SH-SY5Y (cell line): ENCODE measurements around the gene COPS9.

Experiments used
- GATA2 ChIP-seq: IDR thresholded peaks from 2 replicates; pipeline ENCODE4 v1.6.1; 2011; ENCODE audit warnings: mild to moderate bottlenecking, low read depth, low read length
- GATA3 ChIP-seq: IDR thresholded peaks from 2 replicates; pipeline ENCODE4 v1.6.1; 2011; ENCODE audit warnings: low read depth, mild to moderate bottlenecking, low read length, moderate library complexity

- TF ChIP-seq GATA2 (no peak), GATA3 (no peak)
These were observed 9.4 kb downstream of the COPS9 start for GRCh38 chr2:240126731-240127130.
